Heart left ventricle (tissue), 16 donors: ENCODE measurements around the gene OASL. TPM values are rescaled to one million over a fixed set of nuclear protein-coding genes. Genes with fewer than 3 reads are reported as not detected.

Experiments
- ATAC-seq, 4 donors: fragments of 200-7000 bp; cut with Tn5 transposase; one replicate each; pipeline ENCODE4 v1.9.1; 2020 to 2022; ENCODE audit warnings: moderate library complexity in 4 of 4, mild to moderate bottlenecking in 3 of 4, moderate number of reproducible peaks in 1 of 4
- DNase-seq, 5 donors: peaks; one replicate each; pipeline ENCODE4 v3.0.0-alpha.2; 2020
- H3K27ac ChIP-seq, 12 donors: fragments of 200-600 bp; sonication (generic) in 4 of 12; one replicate each; pipeline versions ENCODE4 v1.5.0 to v1.8.0; 2016 to 2022; ENCODE audit warnings: mild to moderate bottlenecking in 2 of 12
- H3K27me3 ChIP-seq, 9 donors: fragments of 200-600 bp; sonication (generic) in 2 of 9; one replicate each; pipeline versions ENCODE4 v1.5.1 to v1.8.0; 2016 to 2022; ENCODE audit warnings: mild to moderate bottlenecking in 3 of 9
- H3K36me3 ChIP-seq, 9 donors: fragments of 200-600 bp; sonication (generic) in 2 of 9; one replicate each; pipeline versions ENCODE4 v1.5.0 to v1.8.0; 2018 to 2022; ENCODE audit warnings: mild to moderate bottlenecking in 2 of 9
- H3K4me1 ChIP-seq, 12 donors: fragments of 200-600 bp; sonication (generic) in 4 of 12; one replicate each; pipeline versions ENCODE4 v1.5.0 to v1.8.0; 2016 to 2022; ENCODE audit warnings: mild to moderate bottlenecking in 3 of 12
- H3K4me3 ChIP-seq, 12 donors: fragments of 200-600 bp; sonication (generic) in 4 of 12; one replicate each; pipeline versions ENCODE4 v1.5.0 to v1.8.0; 2017 to 2022; ENCODE audit warnings: mild to moderate bottlenecking in 9 of 12, moderate library complexity in 4 of 12
- H3K9me3 ChIP-seq, 12 donors: fragments of 200-600 bp; sonication (generic) in 4 of 12; one replicate each; pipeline versions ENCODE4 v1.5.0 to v1.8.0; 2016 to 2022; ENCODE audit warnings: mild to moderate bottlenecking in 1 of 12
- CTCF ChIP-seq, 12 donors: fragments of 200-600 bp; sonication (generic) in 4 of 12; IDR thresholded peaks; one replicate each; pipeline versions ENCODE4 v1.5.0 to v1.8.0; 2018 to 2022; ENCODE audit warnings: antibody characterized with exemption in 12 of 12, mild to moderate bottlenecking in 5 of 12
- POLR2A ChIP-seq, 2 donors: fragments of 450-650 bp; IDR thresholded peaks; one replicate each; pipeline ENCODE4 v1.6.1; 2017; ENCODE audit warnings: antibody characterized with exemption in 2 of 2, mild to moderate bottlenecking in 2 of 2, moderate library complexity in 2 of 2
- WGBS, 4 donors: extraction: QIAGEN DNeasy Blood & Tissue Kit in 2 of 4; methylation state at CpG; one replicate each; pipeline versions ENCODE4 v1.1.5 to v1.1.7; 2013 to 2018; 5-methylcytosine and 5-hydroxymethylcytosine counted together
- intact Hi-C, 10 donors: fragments of 100-400 bp; cut with DNase I; formaldehyde crosslinking; loops; one replicate each; pipeline versions ENCODE4 v1.11.1 to v1.14.2; 2022
- polyA plus RNA-seq, 2 donors: library from polyadenylated mRNA; stranded (reverse); fragments of 200-250 nt; gene quantifications; one replicate each; pipeline ENCODE4 v1.2.3, GENCODE V29; 2013
- total RNA-seq, 9 donors: library from RNA; depleted of rRNA in 2 of 9; stranded (reverse); fragments of >200 nt in 2 of 9; fragmentation: NEBNext Ultra II Directional in 3 of 9; extraction: Animal tissue kit (Norgen Biotek cat#: 25700) in 3 of 9; gene quantifications; one replicate each; pipeline versions ENCODE4 v1.1.0 to v1.2.4, GENCODE V29; 2016 to 2023
- donor health status: ischemic (EF 13 %, LVEDD 7.1; RV severe dilation, severe dysfunction).
- donor health status: healthy with polysubstance abuse.
- donor health status: DM: no; HTN: yes; CAD: no.
- donor health status: DM: no; HTN: no; CAD: no.
- donor health status: ischemic (EF 25% LVEDD 6.9; RV normal size, moderate dysfunction).
- donor health status: ischemic (EF 25% LVEDD 5.7; RV mildly dilated, moderate dysfunction).
- donor health status: healthy.
- donor health status: DM: yes; HTN: yes; CAD: no.
- donor health status: ischemic (EF 35%, LVEDD 5.7; RV mildly dilated, moderate dysfunction).
- donor health status: nonischemic (EF 11% LVEDD 7.7; RV severe dilation, severe dysfunction).
- donor health status: DM: yes; HTN: yes; CAD: no.
- donor health status: PGD.
- donor health status: ischemic (EF 29% LVEDD 5.4; RV normal size, mild dysfunction).
- donor health status: nonischemic (EF 23%, LVEDD 6.1; RV moderate dilation, normal function).

Gene OASL
- total and polyA plus RNA-seq, 11 donors: 0.32 to 5.0 (median 0.53) TPM; not detected in 1

DNA sequence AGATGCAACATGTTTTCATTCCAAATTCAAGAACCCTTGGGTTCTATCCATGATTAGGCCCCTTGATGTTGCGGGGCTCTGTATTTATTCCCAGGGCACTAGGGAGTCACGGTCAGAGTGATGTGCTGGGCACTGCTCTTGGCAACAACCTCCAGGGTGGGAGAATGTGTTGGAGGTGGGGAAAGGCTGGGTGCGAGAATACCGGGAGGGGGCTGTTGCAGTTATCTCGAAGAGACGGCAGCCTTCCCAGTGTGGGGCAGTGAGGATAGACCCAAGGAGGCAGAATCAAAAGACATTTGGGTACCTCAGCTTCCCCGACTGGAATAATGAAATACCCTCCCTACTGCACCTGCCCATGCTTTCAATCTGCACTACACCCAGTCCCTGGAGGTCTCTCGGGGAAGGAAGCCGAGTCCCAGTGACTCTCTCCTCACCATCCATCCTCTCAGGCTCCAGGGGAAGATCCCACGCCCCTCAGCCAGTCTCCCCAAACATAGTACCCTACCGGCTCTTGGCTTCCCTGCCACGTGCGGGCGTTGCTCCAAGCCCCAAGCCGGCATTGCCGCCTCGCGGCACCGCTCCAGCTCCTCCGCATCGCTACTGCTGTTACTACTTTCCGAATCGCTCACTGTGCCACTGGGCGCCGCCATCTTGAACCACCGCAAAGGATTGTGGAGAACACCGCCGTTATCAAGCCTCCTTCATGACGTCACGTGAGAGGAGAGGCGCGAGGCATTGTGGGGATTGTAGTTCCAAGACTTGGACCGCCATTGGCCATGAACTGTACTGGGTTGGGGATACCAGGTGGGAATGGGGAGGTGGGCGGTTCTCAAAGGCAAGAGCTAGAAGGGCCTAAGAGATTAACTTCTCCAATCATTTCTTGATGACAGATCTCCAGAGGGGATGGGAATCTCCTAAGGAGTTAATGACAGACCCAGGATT is 22.9 kb downstream of the OASL start, which contains the start of gene C12orf43:
TSS of gene C12orf43 (minus strand) at position 663 of the 942 bp plus-strand sequence. CDS start at position 650, 13 bp downstream.
- H3K27ac ChIP-seq: peak within 1 kb of the TSS in 10 of 12 donors; percentile 2 to 82 (median 72)
- TF ChIP-seq CTCF (IDR thresholded peaks at IDR 0.05) (no peak), POLR2A (IDR thresholded peaks at IDR 0.05) (peak in 1 of 2 donors; percentile 42)
- H3K4me3 ChIP-seq: peak within 1 kb of the TSS; percentile 45 to 96 (median 84)
- peaks cover 0 to 28% (median 13%) of the 10 kb centered on the region in 9 donors for H3K36me3 ChIP-seq
- peak; percentile 97 to 100 (median 99) for ATAC-seq
- intact Hi-C loops: loop anchor here in 1 of 10 donors (10.0 kb wide), 1 partner anchor 431 kb away; the partner anchor contains the start of gene POP5
- WGBS, 4 donors: 1% methylated on average over 27 to 34 of the region's 34 CpGs
- H3K27me3 ChIP-seq: no peaks in the 10 kb centered on the region
- H3K4me1 ChIP-seq: peaks cover 0 to 11% (median 8%) of the 10 kb centered on the region in 12 donors
- DNase-seq: peak; percentile 90 to 93 (median 91)
- no peaks in the 10 kb centered on the region for H3K9me3 ChIP-seq

DNA sequence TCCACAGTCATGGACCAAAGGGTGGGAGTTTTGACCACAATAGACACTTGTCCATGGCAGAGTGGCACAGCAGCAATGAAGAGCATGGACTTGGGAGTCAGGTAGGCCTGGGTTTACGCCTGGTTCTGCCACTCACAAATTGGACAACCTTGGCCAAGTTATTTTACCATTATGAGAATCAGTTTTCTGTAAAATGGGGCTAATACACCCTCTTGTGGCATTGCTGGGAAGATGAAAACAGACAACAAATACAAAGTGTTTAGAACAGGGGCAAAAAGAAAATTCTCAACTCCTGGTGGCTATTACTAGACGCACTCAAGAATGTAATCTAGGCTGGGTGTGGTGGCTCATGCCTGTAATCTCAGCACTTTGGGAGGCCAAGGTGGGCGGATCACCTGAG is 25.3 kb downstream of the OASL start:
- WGBS, 4 donors: 86 to 91% (median 91%) methylated on average over 3 of the region's 3 CpGs
- intact Hi-C loops: loop anchor here in 1 of 10 donors (10.0 kb wide), 1 partner anchor 429 kb away; the partner anchor contains the start of gene POP5

DNA sequence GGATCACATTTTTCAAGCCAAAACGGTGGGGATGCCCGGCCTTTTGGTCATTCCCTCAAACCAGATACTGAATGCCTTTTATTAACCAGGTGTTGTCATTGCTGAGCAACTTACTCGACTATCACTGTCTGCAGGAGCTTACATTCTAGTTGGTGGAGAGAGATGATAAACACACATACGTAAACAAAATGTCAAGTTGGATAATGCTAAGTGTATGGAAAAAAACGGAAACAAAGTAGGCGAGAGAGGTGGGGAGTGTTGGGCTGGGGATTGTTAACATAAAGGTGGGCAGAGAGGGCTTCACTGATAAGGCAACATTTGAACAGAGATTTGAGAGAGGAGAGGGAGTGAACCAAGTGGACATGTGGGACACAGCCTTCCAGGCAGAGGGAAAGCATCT is 27.2 kb downstream of the OASL start:
- intact Hi-C loops: loop anchor here in 1 of 10 donors (10.0 kb wide), 1 partner anchor 427 kb away; the partner anchor contains the start of gene POP5
- 85 to 88% (median 87%) methylated on average over 6 of the region's 6 CpGs for WGBS, 4 donors
- TF ChIP-seq POLR2A (IDR thresholded peaks at IDR 0.05) (no peak), CTCF (IDR thresholded peaks at IDR 0.05) (no peak)
- no peaks in the 10 kb centered on the region for H3K27me3 ChIP-seq
- no peak overlapping the region for H3K27ac ChIP-seq
- DNase-seq (no peak), ATAC-seq (no peak)
- H3K4me1 ChIP-seq: peaks cover 0 to 11% (median 8%) of the 10 kb centered on the region in 12 donors
- H3K36me3 ChIP-seq: peaks cover 0 to 60% (median 54%) of the 10 kb centered on the region in 9 donors
- H3K9me3 ChIP-seq: no peaks in the 10 kb centered on the region
- H3K4me3 ChIP-seq: no peak overlapping the region

More for the DNA sequence above, 25.3 kb downstream of the OASL start:
- ATAC-seq (no peak), DNase-seq (no peak)
- H3K27me3 ChIP-seq: no peaks in the 10 kb centered on the region
- H3K36me3 ChIP-seq: peaks cover 0 to 44% (median 35%) of the 10 kb centered on the region in 9 donors
- no peak overlapping the region for H3K4me3 ChIP-seq
- no peak for TF ChIP-seq POLR2A (IDR thresholded peaks at IDR 0.05)
- no peak for TF ChIP-seq CTCF (IDR thresholded peaks at IDR 0.05)
- no peak overlapping the region for H3K27ac ChIP-seq
- H3K9me3 ChIP-seq: no peaks in the 10 kb centered on the region
- H3K4me1 ChIP-seq: peaks cover 0 to 11% (median 8%) of the 10 kb centered on the region in 12 donors

- peaks cover 0 to 11% (median 8%) of the 10 kb centered on the region in 12 donors for H3K4me1 ChIP-seq
- intact Hi-C loops: loop anchor here in 1 of 10 donors (10.0 kb wide), 1 partner anchor 426 kb away; the partner anchor contains the start of gene POP5
Observed at GRCh38 chr12:121010860-121011259, 28.2 kb downstream of the OASL start.

More at GRCh38 chr12:121010860-121011259, 28.2 kb downstream of the OASL start:
- no peak for DNase-seq
- ATAC-seq: no peak
- WGBS, 4 donors: 92 to 95% (median 94%) methylated on average over 8 of the region's 8 CpGs
- no peak for TF ChIP-seq POLR2A (IDR thresholded peaks at IDR 0.05)
- TF ChIP-seq CTCF (IDR thresholded peaks at IDR 0.05): no peak
- no peaks in the 10 kb centered on the region for H3K27me3 ChIP-seq
- H3K4me3 ChIP-seq: no peak overlapping the region
- no peaks in the 10 kb centered on the region for H3K9me3 ChIP-seq
- H3K36me3 ChIP-seq: peaks cover 0 to 68% (median 63%) of the 10 kb centered on the region in 9 donors
- no peak overlapping the region for H3K27ac ChIP-seq
